IMR-90 (cell line): ENCODE measurements around the gene APLN. TPM values are rescaled to one million over a fixed set of nuclear protein-coding genes. Genes with fewer than 3 reads are reported as not detected.

Experiments used
- ATAC-seq: fragments of 200-7000 bp; cut with Tn5 transposase; 2 replicates; pipeline ENCODE4 v1.9.1; 2020; ENCODE audit warnings: low read depth, mild to moderate bottlenecking, moderate library complexity
- BruUV-seq: library from RNA; stranded (reverse); fragments of 400-500 nt; replicated peaks from 2 replicates; lab custom pipeline; 2021; lab: Mats Ljungman, UMichigan
- CTCF ChIA-PET: fragments of 300-600 bp; formaldehyde crosslinking; extraction: SDS; loops from one replicate; lab custom pipeline; 2021; ENCODE audit warnings: antibody characterized with exemption; lab: Yijun Ruan, JAX
- POLR2A ChIA-PET: fragments of 300-600 bp; sonication (Branson Sonifier 250); formaldehyde crosslinking; loops from one replicate; lab custom pipeline; 2022; ENCODE audit warnings: antibody characterized with exemption; ENCODE audit not compliant: unreplicated experiment; lab: Charles Lee
- DNase-seq: peaks from one replicate; pipeline ENCODE4 v3.0.0; 2013
- H2AFZ ChIP-seq: replicated peaks from 2 replicates; pipeline ENCODE3; 2013; ENCODE audit warnings: low read length, mild to moderate bottlenecking; ENCODE audit not compliant: poor library complexity
- H2AK5ac ChIP-seq: 2 replicates; pipeline ENCODE4 v1.6.1; 2013; ENCODE audit warnings: low read depth, low read length, inconsistent platforms
- H2AK9ac ChIP-seq: replicated peaks from 2 replicates; pipeline ENCODE3; 2013; ENCODE audit warnings: mild to moderate bottlenecking, low read depth, low read length, moderate library complexity; ENCODE audit not compliant: poor library complexity
- H2BK120ac ChIP-seq: 2 replicates; pipeline ENCODE4 v1.6.1; 2013; ENCODE audit warnings: low read depth, low read length, inconsistent platforms
- H2BK15ac ChIP-seq: 3 replicates; pipeline ENCODE4 v1.6.1; 2013; ENCODE audit warnings: low read depth, low read length, inconsistent platforms
- H2BK20ac ChIP-seq: 2 replicates; pipeline ENCODE4 v1.6.1; 2013; ENCODE audit warnings: low read depth, mild to moderate bottlenecking, inconsistent platforms, low read length, moderate library complexity
- H2BK5ac ChIP-seq: 2 replicates; pipeline ENCODE4 v1.6.1; 2013; ENCODE audit warnings: mild to moderate bottlenecking, low read depth, low read length, inconsistent platforms; ENCODE audit not compliant: poor library complexity, severe bottlenecking
- H3K14ac ChIP-seq: replicated peaks from 2 replicates; pipeline ENCODE4 v1.6.1; 2013; ENCODE audit warnings: low read depth, low read length, inconsistent platforms
- H3K18ac ChIP-seq: 2 replicates; pipeline ENCODE4 v1.6.1; 2013; ENCODE audit warnings: low read depth, low read length, control low read depth
- H3K23ac ChIP-seq: 2 replicates; pipeline ENCODE4 v1.6.1; 2013; ENCODE audit warnings: low read depth, low read length, inconsistent platforms
- H3K27ac ChIP-seq: 2 replicates; pipeline ENCODE4 v1.5.1; 2013; ENCODE audit warnings: mild to moderate bottlenecking, control low read depth, low read length; ENCODE audit not compliant: insufficient read depth
- H3K27me3 ChIP-seq: 2 replicates; pipeline ENCODE4 v1.6.1; 2013; ENCODE audit warnings: low read length; ENCODE audit not compliant: control insufficient read depth, insufficient read depth
- H3K36me3 ChIP-seq: 2 replicates; pipeline ENCODE4 v1.6.1; 2013; ENCODE audit warnings: low read length, mixed read lengths; ENCODE audit not compliant: control insufficient read depth, insufficient read depth
- H3K4ac ChIP-seq: 2 replicates; pipeline ENCODE4 v1.6.1; 2013; ENCODE audit warnings: low read depth, low read length, inconsistent platforms
- H3K4me1 ChIP-seq: 2 replicates; pipeline ENCODE4 v1.6.1; 2013; ENCODE audit warnings: low read length, mixed read lengths; ENCODE audit not compliant: control insufficient read depth, insufficient read depth
- H3K4me2 ChIP-seq: 2 replicates; pipeline ENCODE4 v1.6.1; 2013; ENCODE audit warnings: low read depth, mild to moderate bottlenecking, control low read depth, low read length, moderate library complexity
- H3K4me3 ChIP-seq: 2 replicates; pipeline ENCODE4 v1.5.1; 2013; ENCODE audit warnings: low read depth, mild to moderate bottlenecking, control low read depth, low read length, moderate library complexity; ENCODE audit not compliant: insufficient read depth
- H3K56ac ChIP-seq: 2 replicates; pipeline ENCODE4 v1.6.1; 2013; ENCODE audit warnings: low read length, inconsistent platforms; ENCODE audit not compliant: insufficient read depth; ENCODE audit errors: extremely low read depth
- H3K79me1 ChIP-seq, 2 experiments: 2 replicates each; pipeline ENCODE4 v1.6.1; 2013; ENCODE audit warnings: low read length in 2 of 2, inconsistent platforms in 1 of 2, low read depth in 1 of 2
- H3K9ac ChIP-seq: 2 replicates; pipeline ENCODE4 v1.6.1; 2013; ENCODE audit warnings: low read depth, low read length, control low read depth
- H3K9me1 ChIP-seq: 2 replicates; pipeline ENCODE4 v1.6.1; 2013; ENCODE audit warnings: low read length, inconsistent platforms; ENCODE audit not compliant: insufficient read depth
- H3K9me3 ChIP-seq: 2 replicates; pipeline ENCODE4 v1.6.1; 2013; ENCODE audit warnings: low read length; ENCODE audit not compliant: control insufficient read depth, insufficient read depth
- H4K20me1 ChIP-seq: 2 replicates; pipeline ENCODE4 v1.6.1; 2013; ENCODE audit warnings: low read length, inconsistent platforms; ENCODE audit not compliant: insufficient read depth
- H4K5ac ChIP-seq: 2 replicates; pipeline ENCODE4 v1.6.1; 2013; ENCODE audit warnings: mild to moderate bottlenecking, low read depth, low read length, control low read depth
- H4K8ac ChIP-seq, 2 experiments: 2 replicates each; pipeline ENCODE4 v1.6.1; 2013; ENCODE audit warnings: low read depth in 2 of 2, low read length in 2 of 2, control low read depth in 1 of 2, inconsistent platforms in 1 of 2
- H4K91ac ChIP-seq: 2 replicates; pipeline ENCODE4 v1.6.1; 2013; ENCODE audit warnings: low read depth, low read length, inconsistent platforms; ENCODE audit not compliant: insufficient read depth
- BHLHE40 ChIP-seq: fragments of 150-350 bp; IDR thresholded peaks from 2 replicates; pipeline ENCODE4 v1.6.1; 2016; ENCODE audit warnings: mild to moderate bottlenecking, low read depth, low read length
- CHD1 ChIP-seq: IDR thresholded peaks from 2 replicates; pipeline ENCODE4 v1.6.1; 2012; ENCODE audit warnings: low read depth, low read length, improper control_type of control experiment
- CTCF ChIP-seq: conservative IDR thresholded peaks from 2 replicates; pipeline ENCODE4 v1.5.1; 2012; ENCODE audit warnings: mild to moderate bottlenecking, low read depth, low read length, improper control_type of control experiment
- ELK1 ChIP-seq: fragments of 150-350 bp; IDR thresholded peaks from 2 replicates; pipeline ENCODE4 v1.6.1; 2016; ENCODE audit warnings: low read depth, mild to moderate bottlenecking, low read length, moderate library complexity, borderline replicate concordance
- MAZ ChIP-seq: IDR thresholded peaks from 2 replicates; pipeline ENCODE4 v1.6.1; 2012; ENCODE audit warnings: low read depth, mild to moderate bottlenecking, low read length, improper control_type of control experiment, moderate library complexity, borderline replicate concordance
- MXI1 ChIP-seq: IDR thresholded peaks from 2 replicates; pipeline ENCODE4 v1.6.1; 2012; ENCODE audit warnings: low read depth, mild to moderate bottlenecking, low read length, moderate library complexity, borderline replicate concordance
- POLR2A ChIP-seq: IDR thresholded peaks from 2 replicates; pipeline ENCODE4 v1.6.1; 2012; ENCODE audit warnings: mild to moderate bottlenecking, low read depth, low read length
- RCOR1 ChIP-seq: IDR thresholded peaks from 2 replicates; pipeline ENCODE4 v1.6.1; 2012; ENCODE audit warnings: mild to moderate bottlenecking, low read length, improper control_type of control experiment; ENCODE audit not compliant: insufficient replicate concordance
- RFX5 ChIP-seq: IDR thresholded peaks from 2 replicates; pipeline ENCODE4 v1.8.0; 2012; ENCODE audit warnings: low read depth, mild to moderate bottlenecking, low read length, moderate library complexity
- SMC3 ChIP-seq: fragments of 150-350 bp; IDR thresholded peaks from 2 replicates; pipeline ENCODE4 v1.6.1; 2016; ENCODE audit warnings: low read depth, mild to moderate bottlenecking, antibody characterized with exemption, low read length, moderate library complexity
- USF2 ChIP-seq: fragments of 150-350 bp; IDR thresholded peaks from 2 replicates; pipeline ENCODE4 v1.6.1; 2017; ENCODE audit warnings: mild to moderate bottlenecking, antibody characterized with exemption, low read length, low read depth
- WGBS, 2 experiments: methylation state at CpG; one replicate each; pipeline versions ENCODE4 v1.1.5 to v1.1.7; 2013; ENCODE audit warnings: missing lambda C conversion rate in 2 of 2; ENCODE audit not compliant: insufficient read length in 1 of 2; ENCODE audit errors: extremely low coverage in 2 of 2; 5-methylcytosine and 5-hydroxymethylcytosine counted together
- dilution Hi-C: fragments of 300-500 bp; cut with HindIII; formaldehyde crosslinking; loops from one replicate; pipeline ENCODE4 v1.14.3; 2018; ENCODE audit warnings: low sequenced_read_pairs; ENCODE audit not compliant: unreplicated experiment
- in situ Hi-C: fragments of 300-500 bp; cut with MboI; formaldehyde crosslinking; loops from 3 replicates; pipeline ENCODE4 v1.14.3; 2019; ENCODE audit warnings: low sequenced_read_pairs, inconsistent platforms, mixed read lengths
- intact Hi-C: fragments of 100-400 bp; cut with micrococcal nuclease; formaldehyde crosslinking; loops from 2 replicates; pipeline ENCODE4 v1.10.0; 2022
- polyA plus RNA-seq, 3 experiments: library from polyadenylated mRNA; depleted of rRNA; stranded (reverse); fragments of >200 nt; gene quantifications; 2 replicates each; pipeline ENCODE4 v1.2.3, GENCODE V29; 2012; ENCODE audit warnings: low replicate concordance in 1 of 3
- total RNA-seq: library from RNA; depleted of rRNA; stranded (reverse); fragments of >200 nt; gene quantifications from 2 replicates; pipeline ENCODE4 v1.2.3, GENCODE V29; 2012

The APLN gene
- total and polyA plus RNA-seq, 2 of the 4 experiments (the other 2 are of a cell fraction), result 0.18 to 0.72 TPM

- Histone ChIP-seq H4K5ac (no peak overlapping the region), H2AFZ (no peak overlapping the region), H3K23ac (no peak overlapping the region), H2AK9ac (no peak overlapping the region), H4K8ac (no peak overlapping the region), H3K9me3 (no peaks in the 10 kb centered on the region), H3K4me1 (no peaks in the 10 kb centered on the region), H3K27me3 (peaks cover 12% of the 10 kb centered on the region; the same call in 1 of the 2 replicates), H3K56ac (no peak overlapping the region), H3K18ac (no peak overlapping the region), H3K36me3 (no peaks in the 10 kb centered on the region), H3K79me1 (no peaks in the 10 kb centered on the region), H3K9me1 (no peaks in the 10 kb centered on the region), H2BK5ac (no peak overlapping the region), H3K4ac (no peak overlapping the region), H3K4me2 (no peak overlapping the region), H4K91ac (no peak overlapping the region), H3K27ac (no peak overlapping the region), H2BK120ac (no peak overlapping the region), H2AK5ac (no peak overlapping the region), H4K20me1 (no peaks in the 10 kb centered on the region), H3K14ac (no peak overlapping the region), H2BK20ac (no peak overlapping the region), H3K9ac (no peak overlapping the region), H3K4me3 (no peak overlapping the region), H2BK15ac (no peak overlapping the region)
- TF ChIP-seq BHLHE40, result no peak
- TF ChIP-seq SMC3, result no peak
- TF ChIP-seq RFX5, result no peak
- no peak for TF ChIP-seq MXI1
- no peak for TF ChIP-seq CHD1
- no peak for TF ChIP-seq CTCF
- no peak for TF ChIP-seq MAZ
- no peak for TF ChIP-seq RCOR1
- no peak for TF ChIP-seq ELK1
- no peak for TF ChIP-seq USF2
- TF ChIP-seq POLR2A, result no peak
- ATAC-seq, result no peak
- dilution Hi-C loops (no loop called here), intact Hi-C loops (no loop called here), in situ Hi-C loops (no loop called here)
- DNase-seq, result no peak
- BruUV-seq, result no TSS peak
- CTCF ChIA-PET, result interaction anchor here (1.3 kb wide), 1 partner anchor 10 kb away, joined by 3 read pairs; no protein-coding TSS in a partner anchor
- 56% methylated on average over 5 of the region's 14 CpGs; no CpG with 5 or more reads in 1 of the 2 experiments for WGBS, 2 experiments
- POLR2A ChIA-PET, result no interaction called here
These were observed 7.0 kb downstream of the APLN start for GRCh38 chrX:129647418-129648410.
